NCI-H2227 treated with DMSO at 0.1 percent for 48 hours (cell line): ENCODE results near the gene RNASE1.

Experiments
- DNase-seq: peaks from one replicate; lab custom pipeline; 2025; lab: John Stamatoyannopoulos, UW

RNASE1 gene

DNA sequence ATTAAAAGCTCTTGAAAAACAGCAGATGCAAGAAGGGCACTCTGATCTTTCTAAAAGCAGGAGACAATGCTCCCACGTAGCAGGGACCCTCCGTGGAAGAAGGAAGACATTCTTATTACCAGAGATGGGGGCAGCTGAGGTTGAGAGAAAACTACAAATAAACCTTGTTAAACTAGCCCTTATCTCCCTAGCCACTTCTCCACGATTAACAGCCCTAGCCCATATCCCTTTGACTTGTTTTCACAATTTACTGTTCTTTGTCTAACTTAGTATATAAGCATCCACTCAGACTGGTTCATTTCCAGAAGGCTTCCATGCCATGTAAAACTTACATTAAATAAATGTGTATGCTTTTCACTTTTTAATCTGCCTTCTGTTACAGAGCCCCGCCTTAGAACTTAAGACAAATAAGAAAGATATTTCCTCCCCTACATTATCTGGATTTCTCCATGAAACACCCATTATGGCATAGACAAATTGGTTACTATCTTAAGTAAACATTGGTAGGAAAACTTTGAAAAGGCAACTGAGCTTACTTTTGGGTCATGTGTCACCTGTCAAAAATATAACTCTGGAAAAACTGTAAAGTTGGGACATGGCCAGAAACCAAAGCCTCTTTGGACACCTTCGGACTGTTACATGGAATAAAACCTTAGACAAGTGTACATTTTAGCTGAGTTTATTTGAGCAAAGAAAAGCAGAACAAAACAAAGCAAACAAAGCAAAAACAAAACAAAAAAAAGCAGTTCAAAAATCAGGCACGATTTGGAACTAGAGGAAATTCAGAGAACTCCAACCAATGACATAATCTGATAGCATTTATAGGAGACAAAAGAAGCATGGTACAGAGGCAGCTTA is 4.9 kb upstream of the RNASE1 start:
- DNase-seq: no peak

DNA sequence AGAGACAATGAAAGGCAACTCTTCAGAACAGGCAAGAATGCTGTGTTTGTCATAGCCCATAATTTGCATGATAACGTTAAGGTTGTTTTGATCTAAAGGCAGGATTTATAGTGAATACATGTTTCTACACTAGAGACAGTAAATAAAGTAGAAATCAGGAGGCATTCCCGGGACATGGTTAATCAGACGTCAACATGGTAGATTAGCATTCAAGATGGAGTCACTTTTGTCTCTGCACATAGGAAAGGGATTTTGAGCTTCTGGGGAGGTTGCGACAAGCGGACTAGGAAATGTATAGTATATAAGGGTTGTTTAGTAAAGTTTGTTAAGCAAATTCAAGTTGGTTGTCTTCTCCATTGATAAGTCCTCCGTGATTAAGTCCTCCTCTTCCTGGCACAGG is 2.8 kb upstream of the RNASE1 start:
- DNase-seq: no peak

DNA sequence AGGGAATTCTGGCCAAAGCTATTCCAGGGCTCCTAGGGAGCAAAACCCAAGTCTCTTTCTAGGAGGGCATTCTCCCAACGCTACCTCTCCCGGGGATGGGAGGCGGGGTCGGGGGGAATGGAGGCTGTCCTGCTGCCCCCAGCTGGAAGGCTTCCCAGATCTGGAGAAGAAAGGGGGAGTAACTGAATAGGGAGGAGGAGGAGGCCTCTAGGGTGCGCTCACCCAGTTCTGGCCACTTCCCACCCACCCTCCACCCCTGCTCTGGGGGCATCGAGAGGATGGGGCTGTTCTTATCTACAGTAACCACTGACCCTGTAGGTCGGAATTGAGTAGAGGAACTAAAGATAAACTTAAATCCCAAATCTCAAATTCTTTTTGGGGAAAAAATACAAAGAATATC is 579 bp upstream of the RNASE1 start:
- no peak for DNase-seq

DNA sequence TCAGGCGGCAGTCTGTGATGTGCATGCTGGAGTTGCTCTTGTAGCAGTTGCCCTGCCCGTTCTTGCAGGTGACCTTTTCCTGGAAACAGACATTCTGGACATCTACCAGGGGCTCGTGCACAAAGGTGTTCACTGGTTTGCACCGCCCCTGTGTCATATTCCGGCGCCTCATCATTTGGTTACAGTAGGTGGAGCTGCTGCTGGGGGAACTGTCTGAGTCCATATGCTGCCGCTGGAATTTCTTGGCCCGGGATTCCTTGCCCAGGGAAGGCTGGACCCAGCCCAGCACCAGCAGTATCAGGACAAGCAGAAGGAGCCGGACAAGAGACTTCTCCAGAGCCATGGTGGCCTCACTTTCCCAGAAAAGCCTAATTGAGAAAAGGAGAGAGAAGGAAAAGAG is 918 bp downstream of the RNASE1 start:
- DNase-seq: no peak

DNA sequence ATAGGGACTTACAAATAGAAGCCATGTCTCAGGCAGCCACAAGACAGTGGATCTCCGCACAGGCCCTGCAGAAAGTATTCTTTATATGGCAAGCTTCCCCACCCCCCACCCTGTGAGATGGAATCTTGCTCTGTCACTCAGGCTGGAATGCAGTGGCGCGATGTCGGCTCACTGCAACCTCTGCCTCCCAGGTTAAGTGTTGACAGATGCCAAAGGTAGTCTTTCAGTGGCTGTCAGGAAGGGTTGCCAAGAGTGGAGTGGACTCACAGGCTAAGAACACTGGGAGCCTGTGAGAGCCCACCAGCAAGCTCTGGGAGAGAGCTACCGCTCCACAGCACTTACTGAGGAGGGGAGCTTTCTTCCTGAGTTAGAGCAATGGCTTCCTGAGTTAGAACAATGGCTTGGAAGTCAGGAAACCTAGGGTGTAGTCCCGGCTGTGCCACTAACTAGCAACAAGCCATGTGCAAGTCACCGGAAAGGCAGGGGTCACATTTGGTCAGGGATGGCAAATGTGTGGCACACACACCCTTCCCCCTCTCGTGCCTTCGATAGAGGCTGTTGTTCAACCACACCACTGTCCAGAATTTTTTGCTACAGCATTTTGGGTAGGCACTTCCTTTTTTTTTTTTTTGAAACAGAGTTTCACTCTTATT is 2.6 kb downstream of the RNASE1 start:
- DNase-seq: no peak

DNA sequence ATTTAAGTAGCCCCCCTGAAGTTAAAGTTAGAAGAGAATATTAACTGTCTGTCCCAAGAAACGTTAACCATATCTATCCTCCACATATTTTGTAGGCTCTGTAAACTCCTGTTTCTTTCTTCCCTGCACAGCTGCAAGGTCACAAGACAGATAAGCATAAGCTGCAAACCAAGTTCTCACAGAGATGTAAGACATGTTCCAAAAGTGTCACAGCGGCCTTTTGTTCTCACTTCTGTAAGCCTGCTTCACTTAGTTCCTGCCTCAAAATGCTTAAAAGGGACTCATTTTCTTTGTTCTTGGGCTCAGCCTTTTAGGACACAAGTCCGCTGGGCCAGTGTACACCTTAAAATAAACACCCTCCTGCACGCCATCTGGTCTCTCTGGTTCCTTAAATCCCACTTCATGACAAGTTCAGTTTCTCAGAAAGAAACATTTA is 3.2 kb downstream of the RNASE1 start:
- no peak for DNase-seq

DNA sequence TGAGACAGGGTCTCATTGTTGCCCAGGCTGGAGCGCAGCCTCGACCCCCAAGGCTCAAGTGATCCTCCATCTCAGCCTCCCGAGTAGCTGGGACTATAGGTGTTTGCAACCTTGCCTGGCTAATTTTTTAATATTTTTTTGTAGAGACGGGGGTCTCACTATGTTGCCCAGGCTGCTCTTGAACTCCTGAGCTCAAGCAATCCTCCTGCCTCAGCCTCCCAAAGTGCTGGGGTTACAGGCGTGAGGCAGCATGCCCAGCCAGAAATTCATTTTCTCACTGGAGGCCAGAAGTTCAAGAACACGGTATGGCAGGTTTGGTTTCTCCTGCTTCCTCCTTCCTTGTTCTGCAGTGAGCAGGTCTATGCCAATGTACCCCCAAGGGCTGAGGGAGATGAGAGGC is 3.7 kb downstream of the RNASE1 start:
- no peak for DNase-seq

DNA sequence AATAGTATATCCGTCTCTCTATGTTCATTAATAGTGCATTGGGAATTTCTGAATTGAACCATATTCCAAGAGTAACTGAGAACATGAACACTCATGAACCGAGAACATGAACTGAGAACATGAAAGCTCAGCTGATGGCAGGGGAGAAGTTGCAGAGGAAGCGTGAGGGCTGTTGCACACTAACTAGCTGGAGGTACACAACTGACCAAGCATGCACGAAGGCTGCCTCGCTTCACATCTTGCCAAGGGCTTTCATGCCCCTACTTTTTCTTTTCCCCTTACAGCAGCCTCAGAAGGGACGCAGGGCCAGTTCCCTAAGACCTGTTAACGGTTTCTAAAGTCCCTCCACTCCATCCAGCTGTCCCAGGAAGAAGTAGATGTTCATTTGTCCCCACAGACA is 4.3 kb downstream of the RNASE1 start:
- DNase-seq: no peak

DNA sequence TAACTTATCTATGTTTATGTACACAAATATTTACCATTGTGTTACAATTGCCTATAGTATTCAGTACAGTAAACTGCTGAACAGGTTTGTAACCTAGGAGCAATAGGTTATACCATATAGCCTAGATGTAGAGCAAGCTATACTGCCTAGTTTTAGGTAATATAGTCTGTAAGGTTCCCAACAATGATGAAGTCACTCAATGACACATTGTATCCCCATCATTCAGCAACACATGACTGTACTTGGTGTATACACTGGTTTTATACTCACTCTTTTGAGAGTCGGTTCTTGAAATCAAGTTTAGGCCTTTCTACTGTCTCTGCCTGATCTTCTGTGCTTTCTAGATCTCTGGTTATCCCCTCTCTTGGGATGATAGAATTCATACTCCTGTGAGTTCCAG is 5.5 kb downstream of the RNASE1 start:
- DNase-seq: no peak

DNA sequence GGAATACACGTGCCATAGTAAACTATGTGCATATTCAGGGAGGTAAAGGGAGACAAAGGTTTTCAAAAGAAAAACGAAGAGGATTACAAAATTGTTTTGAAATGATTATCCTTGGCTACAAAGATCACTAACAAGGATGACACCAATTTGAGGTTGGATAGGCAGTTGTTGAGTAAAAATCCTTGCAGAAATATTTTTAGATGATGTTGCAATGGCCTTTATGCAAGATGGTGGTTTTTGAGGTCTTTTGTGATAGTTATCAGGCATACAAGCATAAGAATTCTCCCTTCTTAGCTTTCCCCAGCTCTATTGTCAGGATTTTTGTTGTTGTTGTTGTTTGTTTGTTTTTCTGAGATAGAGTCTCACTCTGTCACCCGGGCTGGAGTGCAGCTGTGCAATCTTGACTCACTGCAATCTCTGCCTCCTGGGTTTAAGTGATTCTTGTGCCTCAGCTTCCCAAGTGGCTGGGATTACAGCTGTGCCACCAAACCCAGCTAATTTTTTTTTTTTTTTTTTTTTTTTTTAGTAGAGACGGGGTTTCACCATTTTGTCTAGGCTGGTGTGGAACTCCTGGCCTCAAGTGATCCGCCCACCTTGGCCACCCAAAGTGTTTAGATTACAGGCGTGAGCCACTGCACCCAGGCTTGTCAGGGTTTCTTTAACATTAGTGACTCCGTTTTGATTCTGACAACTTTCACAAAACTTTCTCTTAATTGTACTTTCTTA is 7.8 kb downstream of the RNASE1 start:
- DNase-seq: no peak

DNA sequence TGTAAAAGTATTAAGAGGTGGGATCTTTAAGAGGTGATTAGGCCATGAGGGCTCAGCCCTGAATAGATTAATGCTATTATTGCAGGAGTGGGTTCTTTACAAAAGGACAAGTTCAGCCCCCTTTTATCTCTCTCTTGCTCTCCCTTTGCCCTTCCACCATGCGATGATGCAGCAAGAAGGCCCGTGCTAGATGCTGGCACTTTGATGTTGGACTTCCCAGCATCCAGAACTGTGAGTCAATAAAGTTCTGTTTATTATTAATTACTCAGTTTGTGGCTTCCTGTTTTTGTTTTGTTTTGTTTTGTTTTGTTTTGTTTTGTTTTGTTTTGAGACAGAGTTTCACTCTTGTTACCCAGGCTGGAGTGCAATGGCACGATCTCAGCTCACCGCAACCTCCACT is 10.1 kb downstream of the RNASE1 start:
- no peak for DNase-seq

DNA sequence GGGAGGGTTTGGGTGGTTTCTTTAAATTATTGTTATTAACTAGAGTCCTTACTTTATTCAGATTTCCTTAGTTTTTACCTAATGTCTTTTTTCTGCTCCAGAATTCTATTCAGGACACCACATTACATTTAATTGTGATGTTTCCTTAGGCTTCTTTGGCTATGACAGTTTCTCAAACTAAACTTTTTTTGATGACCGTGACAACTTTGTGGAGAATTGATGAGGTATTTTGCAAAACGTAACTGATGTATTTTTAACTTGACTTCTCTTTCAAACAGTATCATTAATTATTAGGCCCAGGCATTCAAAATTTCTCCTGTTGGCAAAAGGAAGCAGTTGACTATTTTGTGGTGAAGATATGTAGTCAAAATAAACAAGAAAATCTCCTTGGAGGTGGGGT is 11.0 kb downstream of the RNASE1 start:
- DNase-seq: no peak

DNA sequence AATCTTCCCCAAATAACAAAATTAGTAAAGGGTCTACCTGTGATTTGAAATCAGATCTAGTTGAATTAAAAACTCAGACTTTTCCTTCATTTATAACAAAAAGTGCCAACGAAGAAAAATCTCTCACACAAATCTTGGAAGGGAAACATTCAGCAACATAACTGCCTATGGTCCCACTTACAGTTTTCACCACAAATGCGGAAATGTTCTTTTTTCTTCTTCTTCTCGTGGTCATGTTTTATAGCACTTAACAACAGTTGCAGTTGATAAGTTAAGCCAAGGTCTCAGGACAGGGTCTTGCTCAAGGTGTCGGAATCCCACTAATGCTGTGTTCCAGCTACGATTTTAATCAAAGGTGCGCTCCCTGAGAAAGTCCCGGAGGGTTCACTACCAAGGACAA is 11.5 kb downstream of the RNASE1 start:
- DNase-seq: no peak

DNA sequence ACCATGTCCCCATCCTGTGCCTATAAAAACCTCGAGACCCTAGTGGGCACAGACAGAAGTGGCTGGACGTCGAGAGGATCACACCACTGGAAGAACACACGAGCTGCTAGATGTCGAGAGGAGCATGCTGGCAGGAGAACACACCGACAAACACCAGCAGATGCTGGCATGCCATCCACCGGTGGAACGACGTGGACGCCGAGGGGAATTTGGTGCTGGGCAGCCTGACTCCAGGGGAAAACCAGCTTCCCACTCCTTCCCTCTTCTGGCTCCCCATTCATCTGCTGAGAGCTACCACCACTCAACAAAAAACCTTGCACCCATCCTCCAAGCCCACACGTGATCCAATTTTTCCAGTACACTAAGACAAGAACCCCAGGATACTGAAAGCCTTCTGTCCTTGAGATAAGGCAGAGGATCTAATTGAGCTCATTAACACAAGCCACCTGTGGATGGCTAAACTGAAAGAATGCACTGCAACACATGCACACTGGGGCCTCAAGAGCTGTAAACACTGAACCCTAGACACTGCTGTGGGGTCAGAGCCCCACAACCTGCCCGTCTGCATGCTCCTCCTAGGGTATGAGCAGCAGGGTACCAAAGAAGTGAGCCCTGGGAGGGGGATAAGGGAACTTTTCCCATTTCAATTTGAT is 12.1 kb downstream of the RNASE1 start:
- no peak for DNase-seq

DNA sequence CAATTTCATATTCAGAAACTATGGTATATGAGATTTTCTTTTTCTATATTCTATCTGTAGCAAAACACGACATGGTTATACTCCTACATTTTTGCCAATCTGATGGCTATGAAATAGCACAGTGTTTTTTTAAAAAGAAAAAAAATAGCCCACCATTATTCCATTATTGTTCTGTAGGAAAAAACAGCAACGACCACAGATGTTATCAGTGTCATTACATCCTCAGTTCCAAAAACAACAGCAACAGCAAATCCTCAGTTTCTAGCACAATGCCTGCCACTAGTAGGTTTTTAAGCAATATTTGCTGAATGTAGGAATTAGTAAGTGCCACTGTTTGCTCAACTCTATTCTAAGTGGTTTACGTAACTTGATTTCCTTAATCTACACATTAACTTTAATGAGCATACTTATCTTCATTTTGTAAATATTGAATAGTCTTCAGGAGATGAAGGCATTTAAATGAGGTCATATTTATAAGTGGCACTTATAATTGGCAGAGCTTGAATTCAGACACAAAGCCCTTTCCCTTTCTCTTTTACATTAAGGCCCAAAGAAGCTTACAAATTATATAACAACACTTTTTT is 13.3 kb downstream of the RNASE1 start:
- DNase-seq: no peak

DNA sequence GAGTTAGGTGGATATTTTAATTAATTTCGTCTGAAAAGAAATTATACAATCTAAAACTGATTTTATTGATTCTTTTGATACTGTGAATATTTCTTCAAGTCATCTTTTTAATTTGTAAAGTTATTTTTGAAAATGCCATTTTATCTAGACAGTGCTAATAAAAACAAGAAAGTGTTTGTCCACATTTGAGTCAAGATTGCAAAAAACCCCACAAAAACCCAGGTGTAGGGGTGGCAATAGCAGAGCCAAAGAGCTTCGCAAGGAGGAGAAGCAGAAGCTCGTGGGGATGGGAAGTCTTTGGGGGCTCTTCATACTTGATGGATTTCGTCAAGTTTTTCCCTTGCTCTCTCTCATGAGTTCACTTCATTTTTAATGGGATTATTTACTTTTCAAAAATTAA is 15.6 kb downstream of the RNASE1 start:
- DNase-seq: no peak

DNA sequence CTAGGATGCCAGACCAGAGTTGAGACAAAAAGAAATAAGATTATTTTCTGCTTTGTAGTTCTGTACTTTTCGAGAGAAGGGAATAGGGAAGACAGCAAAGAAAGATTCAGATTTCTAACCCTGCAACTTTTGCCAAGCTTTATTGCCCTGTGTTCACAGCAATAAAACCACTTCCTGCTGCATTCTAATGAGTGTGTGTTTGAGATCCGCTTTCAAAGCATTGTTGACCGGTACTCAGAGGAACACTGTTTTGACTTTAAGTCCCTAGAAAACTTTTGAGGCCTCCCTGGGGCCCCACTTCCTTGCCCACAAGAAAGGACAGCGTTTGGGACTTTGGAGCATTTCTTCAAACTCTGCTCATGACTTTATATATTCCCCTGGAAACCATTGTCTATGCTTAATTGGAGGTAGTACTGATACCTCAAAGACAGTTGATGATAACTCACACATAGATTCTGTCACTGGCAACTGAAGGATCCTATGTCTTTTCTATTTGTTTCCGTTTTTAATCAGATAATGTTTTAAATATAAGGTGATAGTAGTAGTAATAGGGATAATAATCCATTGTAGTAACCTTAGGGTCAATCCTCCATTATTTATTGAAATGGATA is 20.3 kb downstream of the RNASE1 start:
- DNase-seq: no peak

DNA sequence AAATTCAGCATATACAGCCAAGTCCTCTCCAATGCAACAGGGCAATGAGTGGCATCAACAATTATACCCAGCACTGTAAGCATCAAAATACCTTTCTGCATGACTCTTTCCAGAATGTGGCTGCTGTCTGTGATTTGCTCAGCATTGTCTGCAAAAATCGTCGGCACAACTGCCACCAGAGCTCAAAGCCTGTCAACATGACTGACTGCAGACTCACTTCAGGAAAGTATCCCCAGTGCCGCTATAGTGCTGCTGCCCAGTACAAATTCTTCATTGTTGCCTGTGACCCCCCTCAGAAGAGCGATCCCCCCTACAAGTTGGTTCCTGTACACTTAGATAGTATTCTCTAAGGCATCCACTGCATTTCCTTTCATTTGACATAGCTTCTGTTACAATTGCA is 20.8 kb downstream of the RNASE1 start:
- no peak for DNase-seq

DNA sequence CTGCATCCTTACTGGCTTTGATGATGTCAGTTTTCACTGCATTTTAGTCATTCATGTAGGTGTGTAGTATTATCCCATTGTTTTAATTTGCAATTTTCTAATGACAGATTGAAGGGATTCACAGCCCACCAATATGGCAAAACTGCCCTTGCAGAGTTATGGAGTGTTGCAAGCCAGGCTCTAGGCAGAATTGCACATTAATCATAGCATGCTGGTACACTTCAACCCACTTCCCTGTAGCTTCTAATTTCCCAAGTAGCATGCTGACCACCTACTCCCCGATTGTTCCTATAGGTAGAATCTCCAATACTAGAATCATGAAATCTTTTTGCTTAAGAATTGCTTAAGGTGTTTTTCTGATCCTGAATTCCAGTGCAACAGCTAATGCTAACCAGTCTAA is 26.7 kb downstream of the RNASE1 start:
- DNase-seq: no peak

DNA sequence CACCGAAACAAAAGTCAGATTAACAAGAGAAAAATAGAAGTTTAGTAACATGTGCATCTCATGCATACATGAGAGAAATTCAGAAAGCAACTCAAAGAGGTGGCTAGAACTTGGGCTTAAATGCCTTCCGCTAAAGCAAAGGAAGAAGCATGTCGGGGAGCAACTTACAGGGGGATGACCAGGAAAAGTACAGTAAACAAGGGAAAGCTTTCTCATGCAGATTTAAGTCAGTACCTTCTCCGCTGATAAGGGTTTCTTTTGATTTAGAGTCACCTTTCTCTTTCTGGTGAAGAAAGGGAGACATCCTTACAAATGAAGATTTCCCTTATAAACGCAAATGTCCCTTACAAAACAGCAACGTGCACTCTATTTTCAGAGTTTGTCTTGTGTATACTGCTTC is 27.6 kb downstream of the RNASE1 start:
- DNase-seq: no peak

DNA sequence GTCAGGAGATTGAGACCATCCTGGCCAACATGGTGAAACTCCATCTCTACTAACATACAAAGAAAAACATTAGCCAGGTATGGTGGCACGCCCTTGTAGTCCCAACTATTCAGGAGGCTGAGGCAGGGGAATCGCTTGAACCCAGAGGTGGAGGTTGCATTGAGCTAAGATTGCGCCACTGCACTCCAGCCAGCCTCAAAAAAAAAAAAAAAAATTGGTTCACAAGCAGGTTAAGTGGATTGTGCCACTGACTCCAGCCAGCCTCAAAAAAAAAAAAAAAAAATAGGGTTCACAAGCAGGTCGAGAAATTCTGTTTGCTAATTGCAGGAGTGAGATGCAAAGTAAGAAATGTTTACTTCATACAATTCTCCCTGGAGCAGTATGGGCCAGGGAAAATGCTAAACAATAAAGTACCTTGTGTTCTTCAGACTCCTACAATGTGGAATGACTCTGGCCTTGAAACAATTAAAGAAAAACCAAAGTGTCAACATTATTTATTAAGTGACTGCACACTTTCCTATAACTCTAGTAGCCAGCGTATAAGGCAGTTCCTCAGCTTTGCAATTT is 28.3 kb downstream of the RNASE1 start:
- no peak for DNase-seq
